ENCODE measurements around the gene XBP1.

XBP1 gene

GRCh38 chr22:28831140-28832072 lies 31.0 kb upstream of the XBP1 start:
- no peaks in the 10 kb centered on the region for H3F3A ChIP-seq (ENCODE audit: insufficient read depth)
- no peak overlapping the region for H3K4me2 ChIP-seq (ENCODE audit: low read depth, low read length, poor library complexity, severe bottlenecking)
- no peak overlapping the region for H3K9ac ChIP-seq (ENCODE audit: low read length)
- no peaks in the 10 kb centered on the region for H3K79me2 ChIP-seq (ENCODE audit: insufficient read depth, low read length)
- no peak for TF ChIP-seq CTCF (IDR thresholded peaks at IDR 0.05; ENCODE audit: insufficient read depth, low read length, poor library complexity, severe bottlenecking)
- no peak for TF ChIP-seq EZH2phosphoT487 (conservative IDR thresholded peaks at IDR 0.05; ENCODE audit: low read length)
- no peaks in the 10 kb centered on the region for H3K27me3 ChIP-seq (ENCODE audit: low read length)
- H3K9me2 ChIP-seq (replicated peaks; ENCODE audit: insufficient read depth, low read length): no peaks in the 10 kb centered on the region
- H3K9me3 ChIP-seq (ENCODE audit: insufficient read depth, low read length): no peaks in the 10 kb centered on the region
- H3K4me3 ChIP-seq (ENCODE audit: insufficient read depth, low read length, poor library complexity, severe bottlenecking): no peak overlapping the region
- no peak overlapping the region for H3K27ac ChIP-seq (ENCODE audit: low read depth, low read length)
- no peaks in the 10 kb centered on the region for H4K20me1 ChIP-seq (ENCODE audit: low read depth, low read length)
- H2AFZ ChIP-seq (ENCODE audit: low read depth, low read length, severe bottlenecking): no peak overlapping the region
- H3K36me3 ChIP-seq (ENCODE audit: low read length): no peaks in the 10 kb centered on the region

GRCh38 chr22:28830441-28830840 lies 30.1 kb upstream of the XBP1 start:
- Histone ChIP-seq H3K9me3 (ENCODE audit: insufficient read depth, low read length) (no peaks in the 10 kb centered on the region), H3K9me2 (replicated peaks; ENCODE audit: insufficient read depth, low read length) (no peaks in the 10 kb centered on the region), H3K9ac (ENCODE audit: low read length) (no peak overlapping the region), H2AFZ (ENCODE audit: low read depth, low read length, severe bottlenecking) (no peak overlapping the region), H3K4me2 (ENCODE audit: low read depth, low read length, poor library complexity, severe bottlenecking) (no peak overlapping the region), H3K4me3 (ENCODE audit: insufficient read depth, low read length, poor library complexity, severe bottlenecking) (no peak overlapping the region), H3K79me2 (ENCODE audit: insufficient read depth, low read length) (no peaks in the 10 kb centered on the region), H3K27me3 (ENCODE audit: low read length) (no peaks in the 10 kb centered on the region), H3K27ac (ENCODE audit: low read depth, low read length) (no peak overlapping the region), H4K20me1 (ENCODE audit: low read depth, low read length) (no peaks in the 10 kb centered on the region), H3K36me3 (ENCODE audit: low read length) (no peaks in the 10 kb centered on the region), H3F3A (ENCODE audit: insufficient read depth) (no peaks in the 10 kb centered on the region)
- TF ChIP-seq CTCF (IDR thresholded peaks at IDR 0.05; ENCODE audit: insufficient read depth, low read length, poor library complexity, severe bottlenecking): no peak
- no peak for TF ChIP-seq EZH2phosphoT487 (conservative IDR thresholded peaks at IDR 0.05; ENCODE audit: low read length)

GRCh38 chr22:28829358-28830181 lies 29.2 kb upstream of the XBP1 start:
- Histone ChIP-seq H3K4me2 (ENCODE audit: low read depth, low read length, poor library complexity, severe bottlenecking) (no peak overlapping the region), H3K27ac (ENCODE audit: low read depth, low read length) (no peak overlapping the region), H3K79me2 (ENCODE audit: insufficient read depth, low read length) (no peaks in the 10 kb centered on the region), H3K9ac (ENCODE audit: low read length) (no peak overlapping the region), H3K27me3 (ENCODE audit: low read length) (no peaks in the 10 kb centered on the region), H3F3A (ENCODE audit: insufficient read depth) (no peaks in the 10 kb centered on the region), H3K36me3 (ENCODE audit: low read length) (no peaks in the 10 kb centered on the region), H3K9me3 (ENCODE audit: insufficient read depth, low read length) (no peaks in the 10 kb centered on the region), H4K20me1 (ENCODE audit: low read depth, low read length) (no peaks in the 10 kb centered on the region), H3K4me3 (ENCODE audit: insufficient read depth, low read length, poor library complexity, severe bottlenecking) (no peak overlapping the region), H2AFZ (ENCODE audit: low read depth, low read length, severe bottlenecking) (no peak overlapping the region), H3K9me2 (replicated peaks; ENCODE audit: insufficient read depth, low read length) (no peaks in the 10 kb centered on the region)
- TF ChIP-seq EZH2phosphoT487 (conservative IDR thresholded peaks at IDR 0.05; ENCODE audit: low read length) (no peak), CTCF (IDR thresholded peaks at IDR 0.05; ENCODE audit: insufficient read depth, low read length, poor library complexity, severe bottlenecking) (peak; percentile 93)
